CD4-positive, alpha-beta T cell (primary cell): ENCODE data around the gene NEU1. TPM values are rescaled to one million over a fixed set of nuclear protein-coding genes. Genes with fewer than 3 reads are reported as not detected.

Source experiments
- ATAC-seq: fragments of 200-7000 bp; cut with Tn5 transposase; one replicate; pipeline ENCODE4 v1.10.0; 2022; ENCODE audit warnings: mild to moderate bottlenecking; ENCODE audit not compliant: poor library complexity
- CTCF ChIA-PET: fragments of 350-600 bp; sonication (Branson Sonifier 250); formaldehyde crosslinking; loops from one replicate; lab custom pipeline; 2021; ENCODE audit warnings: antibody characterized with exemption, inconsistent platforms; lab: Charles Lee
- POLR2A ChIA-PET: fragments of 350-600 bp; sonication (Branson Sonifier 250); formaldehyde crosslinking; loops from one replicate; lab custom pipeline; 2021; ENCODE audit warnings: antibody characterized with exemption, inconsistent platforms; lab: Charles Lee
- DNase-seq, 14 experiments: peaks; one replicate each; pipeline ENCODE4 v3.0.0-alpha.2; 2013 to 2020; ENCODE audit warnings: mixed read lengths in 2 of 14
- H3K27ac ChIP-seq, 2 donors: one replicate each; pipeline versions ENCODE4 v1.5.1 to v1.7.0; 2013; ENCODE audit warnings: low read length in 2 of 2, low read depth in 1 of 2, mild to moderate bottlenecking in 1 of 2
- H3K27me3 ChIP-seq, 2 experiments: 1 replicate in 1 of 2; 2 replicates in 1 of 2; pipeline versions ENCODE4 v1.6.1 to v1.7.0; 2013; ENCODE audit warnings: low read length in 2 of 2, control low read depth in 1 of 2, mild to moderate bottlenecking in 1 of 2, moderate library complexity in 1 of 2; ENCODE audit not compliant: insufficient read depth in 2 of 2, control insufficient read depth in 1 of 2
- H3K36me3 ChIP-seq: one replicate; pipeline ENCODE4 v1.6.1; 2013; ENCODE audit warnings: low read length, control low read depth; ENCODE audit not compliant: insufficient read depth
- H3K4me1 ChIP-seq: one replicate; pipeline ENCODE4 v1.6.1; 2013; ENCODE audit warnings: low read length, control low read depth; ENCODE audit not compliant: insufficient read depth
- H3K4me3 ChIP-seq: one replicate; pipeline ENCODE4 v1.5.1; 2013; ENCODE audit warnings: mild to moderate bottlenecking, low read length, moderate library complexity
- H3K9me3 ChIP-seq, 2 experiments: 1 replicate in 1 of 2; 2 replicates in 1 of 2; pipeline versions ENCODE4 v1.6.1 to v1.7.0; 2013; ENCODE audit warnings: low read length in 2 of 2, mild to moderate bottlenecking in 2 of 2, control low read depth in 1 of 2, moderate library complexity in 1 of 2; ENCODE audit not compliant: control insufficient read depth in 1 of 2, insufficient read depth in 1 of 2
- H3K27ac Mint-ChIP-seq: one replicate; pipeline ENCODE4 v1.8.0; 2020; ENCODE audit warnings: mixed read lengths
- H3K27me3 Mint-ChIP-seq: one replicate; pipeline ENCODE4 v1.8.0; 2021; ENCODE audit warnings: mixed read lengths
- H3K36me3 Mint-ChIP-seq: one replicate; pipeline ENCODE4 v1.8.0; 2021; ENCODE audit warnings: low read depth, mixed read lengths
- H3K4me1 Mint-ChIP-seq: one replicate; pipeline ENCODE4 v1.8.0; 2021; ENCODE audit warnings: low read depth, mixed read lengths
- H3K4me3 Mint-ChIP-seq: one replicate; pipeline ENCODE4 v1.8.0; 2020; ENCODE audit warnings: mild to moderate bottlenecking, mixed read lengths
- H3K9me3 Mint-ChIP-seq: one replicate; pipeline ENCODE4 v1.8.0; 2020; ENCODE audit warnings: mixed read lengths
- CTCF ChIP-seq: fragments of 200-600 bp; IDR thresholded peaks from one replicate; pipeline ENCODE4 v1.8.0; 2022; ENCODE audit warnings: antibody characterized with exemption, mild to moderate bottlenecking
- intact Hi-C, 2 experiments: fragments of 100-400 bp; cut with DNase I in 1 of 2; cut with micrococcal nuclease in 1 of 2; formaldehyde crosslinking; loops; one replicate each; pipeline versions ENCODE4 v1.15.1 to v1.9.0; 2023 to 2025; cut with DNase I, micrococcal nuclease
- total RNA-seq, 174 experiments: library from RNA in 2 of 174; stranded (reverse) in 2 of 174; gene quantifications; one replicate each; pipeline ENCODE4 v1.2.3 and lab custom pipeline; 2021 to 2026

NEU1 gene
- total RNA-seq, 2 experiments from 2014 or later: 19.7 to 21.1 TPM

DNA sequence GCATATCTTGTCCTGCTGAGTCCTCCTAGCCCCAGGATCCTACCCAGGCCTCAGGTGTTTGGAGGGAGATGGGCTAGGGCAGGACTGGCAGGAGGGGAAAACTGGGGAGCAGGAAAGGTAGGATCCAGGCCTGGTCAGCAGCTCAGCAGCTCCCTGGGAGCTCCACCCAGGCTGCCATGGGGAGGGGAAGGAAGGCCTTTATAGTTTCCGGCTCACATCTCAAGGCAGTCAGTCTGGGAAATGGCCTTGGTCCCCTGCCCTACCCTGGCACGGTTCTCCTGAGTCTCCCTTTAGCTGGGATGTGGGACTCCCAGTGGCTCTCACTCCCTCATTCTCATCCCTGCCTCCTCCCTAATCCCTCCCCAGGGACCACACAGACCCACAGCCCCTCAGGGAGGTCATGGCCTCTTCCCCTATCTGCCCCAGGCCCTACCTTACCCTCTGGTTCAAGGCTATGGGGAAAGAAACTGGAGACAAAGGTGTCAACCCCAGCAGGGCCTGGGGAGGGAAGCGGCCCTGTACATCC lies 14.6 kb upstream of the NEU1 start:
- H3K27ac Mint-ChIP-seq: no peak overlapping the region
- H3K4me3 Mint-ChIP-seq: no peak overlapping the region
- peaks cover 22% of the 10 kb centered on the region for H3K36me3 ChIP-seq
- peaks cover 23% of the 10 kb centered on the region for H3K36me3 Mint-ChIP-seq
- CTCF ChIA-PET: no interaction called here
- no peaks in the 10 kb centered on the region for H3K27me3 Mint-ChIP-seq
- H3K4me1 Mint-ChIP-seq: no peaks in the 10 kb centered on the region
- no peak overlapping the region for H3K27ac ChIP-seq
- intact Hi-C loops: no loop called here
- H3K4me3 ChIP-seq: no peak overlapping the region
- no peaks in the 10 kb centered on the region for H3K4me1 ChIP-seq
- no peaks in the 10 kb centered on the region for H3K9me3 ChIP-seq
- ATAC-seq (no peak), DNase-seq (no peak)
- H3K27me3 ChIP-seq: no peaks in the 10 kb centered on the region
- H3K9me3 Mint-ChIP-seq: no peaks in the 10 kb centered on the region
- POLR2A ChIA-PET: no interaction called here
- no peak for TF ChIP-seq CTCF

GRCh38 chr6:31876357-31876756 lies 13.7 kb upstream of the NEU1 start:
- H3K36me3 Mint-ChIP-seq: peaks cover 17% of the 10 kb centered on the region
- no peak for ATAC-seq
- no peak for DNase-seq
- no peaks in the 10 kb centered on the region for H3K9me3 Mint-ChIP-seq
- H3K9me3 ChIP-seq: no peaks in the 10 kb centered on the region
- H3K4me3 Mint-ChIP-seq: no peak overlapping the region
- H3K27ac ChIP-seq: no peak overlapping the region
- H3K27ac Mint-ChIP-seq: no peak overlapping the region
- TF ChIP-seq CTCF: no peak
- H3K4me3 ChIP-seq: no peak overlapping the region
- POLR2A ChIA-PET: no interaction called here
- H3K4me1 Mint-ChIP-seq: no peaks in the 10 kb centered on the region
- intact Hi-C loops: no loop called here
- CTCF ChIA-PET: no interaction called here
- H3K27me3 Mint-ChIP-seq: no peaks in the 10 kb centered on the region
- H3K4me1 ChIP-seq: peaks cover under 1% of the 10 kb centered on the region
- H3K27me3 ChIP-seq: no peaks in the 10 kb centered on the region
- H3K36me3 ChIP-seq: peaks cover 19% of the 10 kb centered on the region

DNA sequence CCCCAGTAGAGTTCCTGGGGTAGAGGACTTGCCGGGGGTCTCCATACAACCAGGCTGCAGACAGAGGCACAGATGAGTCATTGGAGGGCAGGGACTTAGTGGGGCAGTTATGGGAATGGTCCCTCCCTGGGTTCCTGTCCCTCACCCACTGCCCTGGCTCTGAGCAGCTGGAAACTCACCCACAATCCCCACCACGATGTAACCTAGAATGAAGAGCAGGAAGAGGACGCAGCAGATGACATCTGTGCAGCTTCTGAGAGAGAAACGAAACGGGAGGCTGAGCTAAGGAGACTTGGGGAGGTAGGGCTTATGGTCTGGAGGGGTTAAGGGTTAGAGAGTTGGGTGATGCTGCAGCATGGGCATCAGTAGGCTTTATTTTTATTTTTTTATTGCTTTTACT lies 13.3 kb upstream of the NEU1 start:
- H3K27ac ChIP-seq: no peak overlapping the region
- H3K9me3 Mint-ChIP-seq: no peaks in the 10 kb centered on the region
- peaks cover 12% of the 10 kb centered on the region for H3K36me3 Mint-ChIP-seq
- no peaks in the 10 kb centered on the region for H3K4me1 Mint-ChIP-seq
- DNase-seq (no peak), ATAC-seq (no peak)
- no peak overlapping the region for H3K4me3 ChIP-seq
- H3K36me3 ChIP-seq: peaks cover 14% of the 10 kb centered on the region
- H3K4me3 Mint-ChIP-seq: no peak overlapping the region
- no peak for TF ChIP-seq CTCF
- H3K4me1 ChIP-seq: peaks cover 5% of the 10 kb centered on the region
- intact Hi-C loops: no loop called here
- no peaks in the 10 kb centered on the region for H3K27me3 ChIP-seq
- no peaks in the 10 kb centered on the region for H3K9me3 ChIP-seq
- ChIA-PET POLR2A (no interaction called here), CTCF (no interaction called here)
- H3K27ac Mint-ChIP-seq: no peak overlapping the region
- H3K27me3 Mint-ChIP-seq: no peaks in the 10 kb centered on the region
